ENCODE results near the gene KLHL6. TPM values are rescaled to one million over a fixed set of nuclear protein-coding genes. Genes with fewer than 3 reads are reported as not detected.
A peak's percentile ranks its signal among the peaks of the same experiment; 100 is the strongest.
"Not testable (repeated sequence)": the region's sequence is repeated elsewhere in the genome, so short reads cannot be mapped to it uniquely, and the experiment has no call there.

KLHL6 gene
- total RNA-seq, 2 donors from 2014 or later = 0.33 to 0.40 TPM

DNA sequence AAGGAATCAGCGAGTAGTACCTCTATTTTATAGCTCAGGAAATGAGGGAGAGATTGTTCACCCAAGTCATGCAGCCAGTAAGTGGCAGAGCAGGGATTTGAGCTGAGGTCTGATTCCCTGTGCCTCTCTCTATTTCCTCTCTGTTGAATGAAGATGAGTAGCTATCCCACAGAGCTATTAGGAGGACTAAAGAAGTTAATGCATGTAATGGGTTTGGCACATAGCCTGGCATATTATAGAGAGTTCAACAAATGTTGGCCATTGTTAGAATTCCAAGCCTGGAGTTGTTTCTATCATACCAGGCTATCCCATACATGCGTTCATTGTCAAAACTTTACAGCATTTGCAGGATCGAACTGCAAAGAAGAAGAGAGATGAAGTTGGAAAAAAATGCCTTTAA, 21.8 kb upstream of the KLHL6 start:
- H3K36me3 ChIP-seq (ENCODE audit: control insufficient read depth, insufficient read depth, low read length) = no peaks in the 10 kb centered on the region
- no peaks in the 10 kb centered on the region for H3K27me3 ChIP-seq (ENCODE audit: control insufficient read depth, insufficient read depth, low read length, poor library complexity, severe bottlenecking)
- TF ChIP-seq, protein P1, sequence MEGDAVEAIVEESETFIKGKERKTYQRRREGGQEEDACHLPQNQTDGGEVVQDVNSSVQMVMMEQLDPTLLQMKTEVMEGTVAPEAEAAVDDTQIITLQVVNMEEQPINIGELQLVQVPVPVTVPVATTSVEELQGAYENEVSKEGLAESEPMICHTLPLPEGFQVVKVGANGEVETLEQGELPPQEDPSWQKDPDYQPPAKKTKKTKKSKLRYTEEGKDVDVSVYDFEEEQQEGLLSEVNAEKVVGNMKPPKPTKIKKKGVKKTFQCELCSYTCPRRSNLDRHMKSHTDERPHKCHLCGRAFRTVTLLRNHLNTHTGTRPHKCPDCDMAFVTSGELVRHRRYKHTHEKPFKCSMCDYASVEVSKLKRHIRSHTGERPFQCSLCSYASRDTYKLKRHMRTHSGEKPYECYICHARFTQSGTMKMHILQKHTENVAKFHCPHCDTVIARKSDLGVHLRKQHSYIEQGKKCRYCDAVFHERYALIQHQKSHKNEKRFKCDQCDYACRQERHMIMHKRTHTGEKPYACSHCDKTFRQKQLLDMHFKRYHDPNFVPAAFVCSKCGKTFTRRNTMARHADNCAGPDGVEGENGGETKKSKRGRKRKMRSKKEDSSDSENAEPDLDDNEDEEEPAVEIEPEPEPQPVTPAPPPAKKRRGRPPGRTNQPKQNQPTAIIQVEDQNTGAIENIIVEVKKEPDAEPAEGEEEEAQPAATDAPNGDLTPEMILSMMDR (conservative IDR thresholded peaks at IDR 0.05) = no peak
- peaks cover 19% of the 10 kb centered on the region for H3K4me1 Mint-ChIP-seq
- 90 to 93% methylated on average over 3 of the region's 3 CpGs for WGBS, 2 experiments (ENCODE audit: insufficient coverage in 1 of 2, insufficient read length in 1 of 2)
- H3K9ac ChIP-seq (ENCODE audit: extremely low read depth, low read length, poor library complexity, severe bottlenecking) = no peak overlapping the region
- peaks cover 6% of the 10 kb centered on the region for H3K27me3 Mint-ChIP-seq (ENCODE audit: insufficient read depth)
- no peak overlapping the region for H3K27ac Mint-ChIP-seq
- no peaks in the 10 kb centered on the region for H3K9me3 Mint-ChIP-seq
- H3K9me3 ChIP-seq (ENCODE audit: control insufficient read depth, low read length) = no peaks in the 10 kb centered on the region
- H3K4me3 Mint-ChIP-seq = no peak overlapping the region
- no peak overlapping the region for H3K4me3 ChIP-seq (ENCODE audit: low read length)
- no peak overlapping the region for H3K27ac ChIP-seq (ENCODE audit: low read depth, low read length)
- no peak for DNase-seq
- H3K36me3 Mint-ChIP-seq (ENCODE audit: low read depth) = no peaks in the 10 kb centered on the region
- H3K4me1 ChIP-seq (ENCODE audit: control insufficient read depth, insufficient read depth, low read length) = peaks cover 5% of the 10 kb centered on the region

DNA sequence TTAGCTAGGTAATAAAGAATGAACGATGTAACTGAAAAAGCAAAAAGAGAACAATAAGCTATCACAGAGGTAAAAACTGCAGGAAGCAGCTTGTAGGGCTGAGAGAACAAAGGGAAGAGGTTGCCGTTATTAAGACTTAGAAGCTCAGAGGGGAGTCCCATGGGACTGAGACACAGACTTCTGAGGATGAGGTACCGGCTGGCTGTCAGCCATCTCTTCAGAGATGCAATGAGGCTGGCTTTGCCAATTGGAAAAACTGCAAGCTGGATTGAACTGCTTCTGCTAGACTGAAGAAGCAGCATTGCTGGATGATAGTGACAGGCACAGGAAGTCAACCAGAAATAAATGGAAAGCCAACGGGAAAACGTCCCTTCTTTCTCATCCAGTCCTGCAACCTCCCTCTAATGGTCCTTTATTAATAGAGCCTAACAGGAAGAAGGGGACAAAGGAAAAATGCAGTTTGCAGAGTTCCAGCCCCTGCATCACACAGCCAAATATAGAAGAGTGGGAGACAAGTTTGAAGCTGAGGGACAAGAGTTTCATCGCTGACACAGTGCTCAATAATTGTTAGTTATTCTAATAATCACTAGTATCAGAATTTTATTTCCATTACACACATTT, 21.1 kb upstream of the KLHL6 start:
- no peak overlapping the region for H3K9ac ChIP-seq (ENCODE audit: extremely low read depth, low read length, poor library complexity, severe bottlenecking)
- TF ChIP-seq, protein P1 (conservative IDR thresholded peaks at IDR 0.05) = no peak
- H3K36me3 ChIP-seq (ENCODE audit: control insufficient read depth, insufficient read depth, low read length) = no peaks in the 10 kb centered on the region
- H3K4me3 Mint-ChIP-seq = no peak overlapping the region
- DNase-seq = no peak
- H3K4me1 Mint-ChIP-seq = peaks cover 16% of the 10 kb centered on the region
- 48 to 62% methylated on average over 5 of the region's 6 CpGs for WGBS, 2 experiments (ENCODE audit: insufficient coverage in 1 of 2, insufficient read length in 1 of 2)
- H3K27ac ChIP-seq (ENCODE audit: low read depth, low read length) = peak overlapping the region; percentile 59
- H3K4me3 ChIP-seq (ENCODE audit: low read length) = no peak overlapping the region
- peaks cover 5% of the 10 kb centered on the region for H3K4me1 ChIP-seq (ENCODE audit: control insufficient read depth, insufficient read depth, low read length)
- no peaks in the 10 kb centered on the region for H3K27me3 ChIP-seq (ENCODE audit: control insufficient read depth, insufficient read depth, low read length, poor library complexity, severe bottlenecking)
- no peaks in the 10 kb centered on the region for H3K36me3 Mint-ChIP-seq (ENCODE audit: low read depth)
- no peak overlapping the region for H3K27ac Mint-ChIP-seq
- H3K9me3 Mint-ChIP-seq = no peaks in the 10 kb centered on the region
- no peaks in the 10 kb centered on the region for H3K9me3 ChIP-seq (ENCODE audit: control insufficient read depth, low read length)
- H3K27me3 Mint-ChIP-seq (ENCODE audit: insufficient read depth) = peaks cover 6% of the 10 kb centered on the region

DNA sequence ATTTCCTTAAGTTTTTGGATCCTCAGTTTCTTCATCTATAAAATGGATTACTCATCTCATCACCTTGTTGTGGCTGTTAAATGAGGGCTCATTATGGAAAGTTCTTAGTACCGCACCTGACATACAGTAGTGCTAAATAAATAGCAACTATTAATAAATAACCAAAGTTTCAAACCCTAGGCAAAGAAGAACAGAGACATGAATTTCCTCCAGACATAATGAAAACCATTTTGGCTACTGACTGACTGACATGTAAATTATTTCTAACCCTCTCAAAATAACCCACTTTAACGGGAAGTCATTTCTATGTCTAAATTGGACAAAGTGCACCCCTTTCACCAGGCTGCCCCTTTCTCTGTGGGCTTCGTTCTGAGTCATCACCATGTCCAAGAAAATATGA, 17.4 kb upstream of the KLHL6 start:
- no peaks in the 10 kb centered on the region for H3K9me3 ChIP-seq (ENCODE audit: control insufficient read depth, low read length)
- H3K9ac ChIP-seq (ENCODE audit: extremely low read depth, low read length, poor library complexity, severe bottlenecking) = no peak overlapping the region
- no peak overlapping the region for H3K27ac Mint-ChIP-seq
- peaks cover 6% of the 10 kb centered on the region for H3K4me1 Mint-ChIP-seq
- no peak overlapping the region for H3K27ac ChIP-seq (ENCODE audit: low read depth, low read length)
- peaks cover 1% of the 10 kb centered on the region for H3K27me3 Mint-ChIP-seq (ENCODE audit: insufficient read depth)
- no peaks in the 10 kb centered on the region for H3K4me1 ChIP-seq (ENCODE audit: control insufficient read depth, insufficient read depth, low read length)
- H3K4me3 Mint-ChIP-seq = no peak overlapping the region
- H3K36me3 Mint-ChIP-seq (ENCODE audit: low read depth) = no peaks in the 10 kb centered on the region
- DNase-seq = no peak
- WGBS, 2 experiments (ENCODE audit: insufficient coverage in 1 of 2, insufficient read length in 1 of 2) = 91 to 100% methylated on average over 1 to 3 of the region's 3 CpGs
- no peak overlapping the region for H3K4me3 ChIP-seq (ENCODE audit: low read length)
- TF ChIP-seq, protein P1 (conservative IDR thresholded peaks at IDR 0.05) = no peak
- no peaks in the 10 kb centered on the region for H3K9me3 Mint-ChIP-seq
- H3K27me3 ChIP-seq (ENCODE audit: control insufficient read depth, insufficient read depth, low read length, poor library complexity, severe bottlenecking) = no peaks in the 10 kb centered on the region
- no peaks in the 10 kb centered on the region for H3K36me3 ChIP-seq (ENCODE audit: control insufficient read depth, insufficient read depth, low read length)

DNA sequence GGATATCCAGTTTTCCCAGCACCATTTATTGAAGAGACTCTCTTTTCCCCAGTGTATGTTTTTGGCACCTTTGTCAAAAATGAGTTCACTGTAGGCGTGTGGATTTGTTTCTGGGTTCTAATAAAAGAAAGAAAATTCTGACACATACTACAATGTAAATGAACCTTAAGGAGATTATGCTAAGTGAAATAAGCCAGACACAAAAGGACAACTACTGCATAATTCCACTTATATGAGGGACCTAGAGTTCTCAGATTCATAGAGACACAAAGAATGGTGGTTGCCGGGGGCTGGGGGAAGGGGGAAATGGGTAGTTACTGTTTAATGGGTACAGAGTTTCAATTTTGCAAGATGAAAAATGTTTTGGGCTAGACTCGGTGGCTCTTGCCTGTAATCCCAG, 14.7 kb upstream of the KLHL6 start:
- not testable (repeated sequence) for H3K27ac ChIP-seq (ENCODE audit: low read depth, low read length); H3K9me3 Mint-ChIP-seq; H3K9ac ChIP-seq (ENCODE audit: extremely low read depth, low read length, poor library complexity, severe bottlenecking); DNase-seq; H3K4me3 Mint-ChIP-seq; H3K4me3 ChIP-seq (ENCODE audit: low read length); H3K27me3 Mint-ChIP-seq (ENCODE audit: insufficient read depth); H3K27me3 ChIP-seq (ENCODE audit: control insufficient read depth, insufficient read depth, low read length, poor library complexity, severe bottlenecking); H3K4me1 ChIP-seq (ENCODE audit: control insufficient read depth, insufficient read depth, low read length); H3K9me3 ChIP-seq (ENCODE audit: control insufficient read depth, low read length); H3K27ac Mint-ChIP-seq; H3K36me3 ChIP-seq (ENCODE audit: control insufficient read depth, insufficient read depth, low read length); H3K4me1 Mint-ChIP-seq; H3K36me3 Mint-ChIP-seq (ENCODE audit: low read depth)
- WGBS, 2 experiments (ENCODE audit: insufficient coverage in 1 of 2, insufficient read length in 1 of 2) = 89 to 100% methylated on average over 1 to 2 of the region's 3 CpGs
